Measurements from ENCODE around the gene SLC47A1.
A peak's percentile ranks its signal among the peaks of the same experiment; 100 is the strongest.
"Not testable (repeated sequence)": the region's sequence is repeated elsewhere in the genome, so short reads cannot be mapped to it uniquely, and the experiment has no call there.

Gene SLC47A1

DNA sequence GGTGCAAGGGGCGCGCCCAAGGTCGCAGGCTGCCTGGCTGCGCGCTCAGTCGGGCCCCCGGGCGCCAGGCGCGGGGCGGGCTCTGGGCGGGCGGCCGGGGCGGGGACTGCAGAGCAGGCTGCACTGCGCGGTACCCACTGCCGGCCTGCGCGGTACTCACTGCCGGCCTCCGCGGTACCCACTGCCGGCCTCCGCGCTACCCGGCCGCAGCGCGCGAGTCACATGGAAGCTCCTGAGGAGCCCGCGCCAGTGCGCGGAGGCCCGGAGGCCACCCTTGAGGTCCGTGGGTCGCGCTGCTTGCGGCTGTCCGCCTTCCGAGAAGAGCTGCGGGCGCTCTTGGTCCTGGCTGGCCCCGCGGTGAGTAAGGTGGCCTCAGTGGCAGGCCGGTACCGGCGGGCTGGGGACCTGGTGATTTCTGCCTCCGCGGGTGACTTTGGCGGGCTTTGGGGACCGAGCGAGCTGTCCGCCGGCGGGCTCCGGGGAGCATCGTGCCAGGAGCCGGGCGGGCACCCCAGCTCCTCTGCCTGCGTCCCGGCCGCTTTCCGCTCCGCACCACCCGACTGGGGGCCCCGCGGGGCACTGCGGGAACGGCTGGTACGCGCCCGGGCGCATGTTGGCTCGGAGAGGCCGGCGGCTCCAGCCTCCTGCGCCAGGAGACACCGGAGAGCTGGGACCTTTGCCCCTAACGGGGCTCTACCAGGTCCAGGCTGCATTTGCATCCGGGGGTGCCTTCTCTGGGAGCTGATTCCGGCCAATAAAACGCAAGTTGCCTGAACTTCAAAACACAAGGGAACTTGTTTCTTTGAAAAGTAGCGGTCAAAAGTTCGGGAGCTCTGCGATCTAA is at the start of gene SLC47A1:
Gene SLC47A1 (plus strand): TSS at position 137 of the 844 bp plus-strand sequence. CDS start 86 bp downstream, at position 223.
- DNase-seq (ENCODE audit: low read depth in 2 of 2): peak in 1 of 2 donors; percentile 18

- DNase-seq (ENCODE audit: low read depth in 2 of 2): no peak
Observed at GRCh38 chr17:19485800-19486340, 47.8 kb upstream of the SLC47A1 start.

DNA sequence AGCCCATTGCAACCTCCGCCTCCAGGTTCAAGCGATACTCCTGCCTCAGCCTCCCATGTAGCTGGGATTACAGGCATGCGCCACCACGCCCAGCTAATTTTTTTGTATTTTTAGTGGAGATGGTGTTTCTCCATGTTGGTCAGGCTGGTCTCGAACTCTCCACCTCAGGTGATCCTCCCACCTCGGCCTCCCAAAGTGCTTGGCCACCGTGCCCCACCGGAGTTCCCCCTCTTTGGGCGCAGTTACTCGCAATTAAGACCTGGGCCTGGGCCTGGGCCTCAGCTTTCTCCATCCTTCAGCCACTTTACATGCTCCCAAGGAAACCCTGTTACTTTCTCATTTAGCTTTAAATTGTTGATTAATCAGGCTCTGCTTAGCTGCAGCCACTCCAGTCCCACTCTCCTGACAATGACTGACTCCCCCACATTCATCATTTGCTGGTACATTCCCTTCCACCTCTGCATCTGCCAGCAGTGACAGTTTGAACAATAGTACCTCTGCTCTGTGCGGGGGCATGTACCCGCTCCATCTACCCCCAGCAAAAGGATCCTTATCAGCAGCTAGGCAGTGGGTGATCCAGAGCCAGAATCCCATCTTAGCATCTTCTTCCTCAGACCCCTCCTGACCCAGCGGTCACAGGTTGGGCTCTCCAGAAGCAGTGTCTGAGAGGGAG is 47.2 kb upstream of the SLC47A1 start:
- DNase-seq (ENCODE audit: low read depth in 2 of 2): no peak

DNA sequence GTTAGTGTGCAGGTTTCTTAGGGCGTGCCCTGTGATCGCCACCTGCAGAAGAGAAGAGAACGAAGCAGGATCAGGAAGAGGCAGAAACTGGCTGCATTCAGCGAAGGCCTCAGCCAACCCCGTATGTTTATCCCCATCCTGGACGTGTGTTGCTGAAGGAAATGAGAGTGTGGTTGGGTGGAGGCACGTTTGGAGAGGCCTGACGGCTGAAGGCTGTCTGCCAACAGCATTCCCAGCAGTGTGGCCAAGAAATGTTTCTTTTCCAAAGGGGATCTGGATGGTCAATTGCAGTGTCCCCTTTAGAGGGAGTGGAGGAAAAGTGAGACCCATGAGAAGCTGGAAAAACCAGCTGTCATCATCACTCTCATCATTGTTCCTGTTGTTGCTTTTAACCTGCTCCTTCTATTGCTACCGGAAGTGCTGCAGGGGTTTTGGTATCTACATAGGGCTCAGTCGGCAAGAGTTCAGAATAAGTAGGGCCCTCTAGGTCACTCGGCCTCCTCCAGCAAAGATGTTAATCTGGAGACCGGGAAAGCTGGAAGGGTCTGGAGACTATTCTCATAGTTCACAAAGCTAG is 46.5 kb upstream of the SLC47A1 start:
- no peak for DNase-seq (ENCODE audit: low read depth in 2 of 2)

- no peak for DNase-seq (ENCODE audit: low read depth in 2 of 2)
Observed at GRCh38 chr17:19492141-19492540, 41.5 kb upstream of the SLC47A1 start.

- DNase-seq (ENCODE audit: low read depth in 2 of 2): no peak
Observed at GRCh38 chr17:19494961-19495806, 38.5 kb upstream of the SLC47A1 start.

DNA sequence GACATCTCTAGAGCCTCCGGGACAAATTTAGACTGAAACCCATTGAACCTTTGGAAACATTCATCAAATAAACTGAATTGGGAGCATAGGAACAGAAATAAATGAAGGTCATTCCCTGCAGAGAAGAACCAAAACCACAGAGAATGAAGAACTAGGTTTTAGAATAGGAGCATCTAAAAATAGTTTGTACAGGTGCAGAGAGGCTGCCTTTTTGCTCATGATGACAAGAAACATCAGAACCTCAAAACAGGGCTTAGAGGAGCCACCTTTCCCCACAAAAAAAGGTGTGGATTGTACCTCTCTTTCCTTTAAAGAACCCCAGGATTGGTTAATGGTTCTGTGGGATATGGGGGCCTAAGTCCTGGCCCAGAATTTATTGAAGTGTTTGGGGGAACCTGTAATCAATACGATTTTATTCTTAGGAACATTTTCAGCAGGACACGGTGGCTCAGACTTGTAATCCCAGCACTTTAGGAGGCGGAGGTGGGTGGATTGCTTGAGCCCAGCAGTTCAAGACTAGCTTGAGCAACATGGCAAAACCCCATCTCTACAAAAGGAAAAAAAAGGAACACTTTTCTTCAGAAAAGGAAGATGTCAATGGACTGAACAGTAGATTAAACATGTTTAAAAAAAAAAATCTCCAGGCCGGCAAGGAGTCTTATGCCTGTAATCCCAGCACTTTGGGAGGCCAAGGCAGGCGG is 37.7 kb upstream of the SLC47A1 start:
- DNase-seq (ENCODE audit: low read depth in 2 of 2): no peak

DNA sequence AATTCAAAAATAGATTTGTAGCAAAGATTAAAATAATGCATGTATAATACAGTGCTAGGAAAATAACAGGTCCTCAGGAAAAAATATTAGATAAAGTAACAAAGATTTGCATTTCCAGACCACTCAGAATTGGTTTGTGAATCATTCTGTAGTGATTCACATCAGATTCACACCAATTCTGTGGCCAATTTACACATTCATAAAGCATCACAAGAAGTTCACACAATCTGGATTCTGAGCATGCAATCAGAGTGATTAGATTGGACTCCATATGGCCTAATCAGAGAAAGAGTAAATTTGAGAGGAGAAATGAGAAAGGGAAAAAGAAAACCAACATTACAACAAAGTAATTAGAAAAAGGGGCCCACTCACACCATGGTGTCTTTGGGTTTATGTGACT is 36.0 kb upstream of the SLC47A1 start:
- no peak for DNase-seq (ENCODE audit: low read depth in 2 of 2)

DNA sequence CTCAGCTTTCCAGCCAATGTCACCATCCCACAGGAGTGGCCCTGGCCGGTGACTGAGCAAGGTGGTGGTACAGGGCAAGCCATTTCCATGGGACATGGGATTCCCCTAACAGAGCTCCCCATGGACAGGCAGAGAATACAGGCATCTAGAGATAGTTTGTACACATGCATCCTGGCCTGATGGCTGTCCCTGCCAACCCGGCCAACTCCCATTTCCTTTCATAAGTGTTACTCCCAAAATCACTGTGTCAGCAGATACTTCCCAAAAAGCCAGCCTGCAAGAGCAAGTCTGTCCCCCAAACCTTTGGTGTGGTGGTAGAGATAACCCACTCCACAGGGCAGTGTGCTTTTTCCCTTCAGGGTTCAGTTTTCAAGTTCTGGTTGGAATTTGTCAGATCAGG is 32.4 kb upstream of the SLC47A1 start:
- no peak for DNase-seq (ENCODE audit: low read depth in 2 of 2)

- DNase-seq (ENCODE audit: low read depth in 2 of 2): no peak
Observed at GRCh38 chr17:19502517-19502916, 31.1 kb upstream of the SLC47A1 start.

GRCh38 chr17:19505561-19505960 is 28.1 kb upstream of the SLC47A1 start:
- not testable (repeated sequence) for DNase-seq (ENCODE audit: low read depth in 2 of 2)

- DNase-seq (ENCODE audit: low read depth in 2 of 2): peak; percentile 68 to 88
Observed at GRCh38 chr17:19507775-19508576, 25.7 kb upstream of the SLC47A1 start.

DNA sequence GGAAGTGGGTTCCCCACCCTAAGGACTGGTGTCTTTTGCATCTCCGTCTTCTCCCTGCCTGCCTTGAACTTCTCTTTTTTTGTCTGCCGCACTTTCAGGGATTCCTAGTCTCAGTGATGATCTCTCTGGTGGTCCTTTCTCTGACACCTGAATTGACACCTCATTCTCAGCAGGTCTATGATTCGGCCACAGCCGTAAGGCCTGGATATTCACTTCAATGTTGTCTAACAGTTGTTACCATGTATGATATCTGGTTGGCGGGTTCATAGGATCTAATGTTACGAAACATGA is 25.1 kb upstream of the SLC47A1 start:
- no peak for DNase-seq (ENCODE audit: low read depth in 2 of 2)

GRCh38 chr17:19509281-19509852 is 24.3 kb upstream of the SLC47A1 start:
- not testable (repeated sequence) for DNase-seq (ENCODE audit: low read depth in 2 of 2)

- DNase-seq (ENCODE audit: low read depth in 2 of 2): no peak
Observed at GRCh38 chr17:19510903-19511302, 22.8 kb upstream of the SLC47A1 start.

GRCh38 chr17:19513897-19514488 is 19.7 kb upstream of the SLC47A1 start:
- peak; percentile 48 to 55 for DNase-seq (ENCODE audit: low read depth in 2 of 2)

DNA sequence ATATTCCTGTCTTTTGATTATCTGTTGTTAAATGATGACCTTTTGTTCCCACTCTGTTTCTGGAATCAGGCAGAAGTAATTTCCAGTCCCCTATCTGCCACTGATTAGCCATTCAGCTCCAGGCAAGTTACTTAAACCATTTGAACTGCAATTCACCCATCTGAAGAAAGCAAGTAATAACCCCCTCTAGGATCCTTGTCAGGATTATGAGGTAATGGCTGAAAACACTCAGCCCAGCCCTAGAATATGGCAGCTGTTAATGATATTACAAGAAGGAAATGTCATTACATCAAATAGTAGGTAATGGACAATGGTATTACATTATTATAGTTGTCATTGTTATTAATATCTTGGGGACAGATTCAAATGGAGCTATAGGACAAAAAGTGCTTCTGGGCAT is 16.0 kb upstream of the SLC47A1 start:
- DNase-seq (ENCODE audit: low read depth in 2 of 2): no peak

DNA sequence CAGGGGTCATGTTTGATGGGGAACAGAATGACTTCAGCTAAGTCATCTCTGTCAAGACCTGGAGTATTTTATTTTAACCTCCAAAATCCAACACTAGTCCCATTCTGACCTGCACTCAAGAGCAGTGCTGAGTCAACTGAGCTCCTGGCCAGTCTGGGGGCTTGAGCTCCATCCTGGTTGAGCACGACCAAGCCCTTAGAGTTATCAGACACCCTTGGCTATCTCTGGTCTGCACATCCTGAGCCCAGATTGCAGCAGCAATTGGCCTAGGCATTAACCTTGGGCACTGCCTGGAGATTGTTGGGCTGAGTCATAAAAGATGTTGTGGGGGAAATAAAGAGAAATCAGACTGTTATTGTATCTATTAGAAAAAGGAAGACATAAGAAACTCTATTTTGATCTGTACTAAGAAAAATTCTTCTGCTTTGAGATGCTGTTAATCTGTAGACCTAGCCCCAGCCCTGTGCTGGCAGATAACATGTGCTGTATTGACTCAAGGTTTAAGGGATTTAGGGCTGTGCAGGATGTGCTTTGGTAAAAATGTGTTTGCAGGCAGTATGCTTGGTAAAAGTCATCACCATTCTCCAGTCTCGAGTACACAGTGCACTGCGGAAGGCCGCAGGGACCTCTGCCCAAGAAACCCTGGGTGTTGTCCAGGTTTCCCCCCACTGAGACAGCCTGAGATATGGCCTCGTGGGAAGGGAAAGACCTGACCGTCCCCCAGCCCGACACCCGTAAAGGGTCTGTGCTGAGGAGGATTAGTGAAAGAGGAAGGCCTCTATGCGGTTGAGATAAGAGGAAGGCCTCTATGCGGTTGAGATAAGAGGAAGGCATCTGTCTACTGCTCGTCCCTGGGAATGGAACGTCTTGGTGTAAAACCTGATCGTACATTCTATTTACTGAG is 14.0 kb upstream of the SLC47A1 start:
- not testable (repeated sequence) for DNase-seq (ENCODE audit: low read depth in 2 of 2)

All from stimulated activated CD4-positive, alpha-beta T cell treated with anti-CD3 and anti-CD28 coated beads, Interleukin-1b, Interleukin-23, amount 100 ng/mL, for 4 hours (primary cell).